Activated CD8-positive, alpha-beta memory T cell treated with anti-CD3 and anti-CD28 coated beads for 4 hours (primary cell): ENCODE data around the gene KCNK1.

Experiments
- DNase-seq, 2 donors: peaks; one replicate each; pipeline ENCODE4 v3.0.0-alpha.2; 2020; ENCODE audit warnings: low read depth in 2 of 2

Gene KCNK1

DNA sequence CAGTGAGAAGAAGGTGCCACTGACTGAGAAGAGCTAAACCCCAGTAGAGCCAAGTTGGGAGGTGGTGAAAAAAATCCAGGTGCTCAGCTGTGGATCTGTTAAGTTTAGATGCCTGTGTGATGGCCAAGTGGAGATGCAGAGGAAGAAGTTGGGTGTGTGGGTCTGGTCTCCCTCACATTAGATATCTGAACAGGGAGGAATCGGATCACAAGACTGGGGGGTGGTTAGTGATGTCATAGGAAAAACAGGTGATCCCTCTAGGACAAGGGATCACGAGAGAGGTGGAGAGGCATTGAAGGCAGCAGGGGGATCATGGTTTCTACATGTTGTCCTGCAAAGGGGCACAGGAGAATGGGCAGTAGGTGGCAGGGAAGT lies 22.6 kb downstream of the KCNK1 start:
- no peak for DNase-seq

DNA sequence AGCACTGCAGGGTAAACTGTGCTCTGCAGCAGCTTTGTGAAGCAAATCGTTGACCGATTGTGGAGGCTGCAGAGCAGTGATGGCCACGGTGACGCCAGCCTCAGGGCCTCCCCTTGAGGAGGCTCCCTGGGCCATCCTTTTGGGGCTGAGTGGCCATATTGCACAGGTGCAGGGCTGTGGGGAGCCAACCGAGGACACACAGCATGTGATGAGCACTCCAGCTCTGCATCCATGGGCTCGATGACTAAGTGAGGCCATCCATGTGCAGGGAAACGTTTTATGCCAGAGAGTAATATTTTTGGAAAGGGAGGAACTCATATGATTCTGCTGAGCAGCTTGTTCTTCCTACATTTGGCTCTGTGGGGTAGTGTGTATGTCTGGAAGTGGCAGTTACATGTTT lies 24.6 kb downstream of the KCNK1 start:
- no peak for DNase-seq

DNA sequence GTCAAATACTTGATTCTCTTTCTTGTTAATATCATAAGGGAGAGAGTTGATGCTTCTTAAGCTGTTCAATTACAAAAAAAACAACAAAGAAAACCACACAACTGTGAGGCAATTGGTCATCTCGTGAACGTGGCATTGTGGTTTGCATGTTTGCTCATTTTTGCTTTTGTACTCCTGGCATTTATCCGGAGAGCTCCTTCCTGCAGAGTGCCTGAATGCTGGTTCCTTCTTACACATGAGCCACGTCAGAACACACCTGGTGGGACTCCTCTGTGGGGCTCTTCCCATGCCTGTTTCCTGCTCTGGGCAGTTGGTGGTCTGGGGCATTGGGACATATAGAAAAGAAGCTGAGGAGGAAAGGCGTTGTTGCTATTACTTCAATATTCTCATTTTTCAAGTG lies 25.7 kb downstream of the KCNK1 start:
- DNase-seq, result no peak

DNA sequence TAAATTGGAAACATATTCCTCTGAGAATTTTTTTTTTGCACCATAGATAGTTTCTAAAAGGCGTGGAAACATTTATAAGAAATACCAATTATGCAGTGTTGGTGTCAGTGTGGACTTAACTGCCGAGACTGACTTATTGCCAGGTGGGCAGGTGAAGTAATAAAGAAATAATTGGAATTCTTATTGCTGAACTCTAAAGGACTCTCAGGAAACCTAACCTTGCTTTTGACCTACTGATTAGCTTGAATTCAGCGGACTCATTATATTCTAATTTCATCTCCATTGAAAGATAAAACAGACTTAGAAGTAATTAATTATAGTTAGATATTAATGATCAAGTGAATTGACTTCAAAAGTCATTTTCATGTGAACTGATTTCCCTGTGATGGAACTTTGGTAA lies 26.3 kb downstream of the KCNK1 start:
- DNase-seq, result no peak

DNA sequence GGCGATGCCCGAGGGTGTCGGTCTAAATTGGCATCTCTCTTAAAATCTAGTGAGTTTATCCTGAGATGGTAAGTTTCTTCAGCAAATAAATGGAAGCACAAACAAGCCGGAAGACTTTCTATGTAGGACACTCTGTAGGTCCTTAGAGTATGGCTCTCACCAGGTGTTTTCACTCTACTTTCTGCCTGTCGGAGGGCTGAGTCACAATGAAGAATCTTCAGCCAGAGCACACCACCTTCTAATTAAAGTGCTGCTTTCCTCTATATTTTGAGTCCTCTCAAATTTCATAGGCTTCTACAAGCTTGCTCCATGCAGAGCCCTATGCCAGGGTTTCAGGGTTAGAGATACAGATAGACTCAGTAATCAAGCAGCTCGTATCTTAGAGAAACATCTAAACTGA lies 27.1 kb downstream of the KCNK1 start:
- DNase-seq, result no peak

DNA sequence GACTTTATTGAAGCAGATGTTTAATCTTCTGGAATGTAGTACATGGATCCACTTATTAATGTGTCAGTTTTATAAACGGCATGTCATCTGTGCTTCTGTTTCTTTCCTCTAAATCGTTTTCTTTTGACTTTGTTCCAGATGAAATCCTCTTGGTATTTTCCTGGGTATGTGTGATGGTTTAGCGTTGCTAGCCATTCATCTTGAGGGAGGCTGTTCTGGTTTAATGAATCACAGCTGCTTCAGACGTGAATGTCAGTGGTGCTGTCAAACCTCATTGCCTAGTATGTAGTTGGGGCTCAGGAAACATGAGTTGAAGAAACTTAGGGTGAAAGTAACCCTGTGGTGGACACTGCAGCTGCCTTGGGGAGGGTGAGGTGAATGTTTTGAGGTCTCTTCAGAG lies 33.2 kb downstream of the KCNK1 start:
- DNase-seq, result no peak

DNA sequence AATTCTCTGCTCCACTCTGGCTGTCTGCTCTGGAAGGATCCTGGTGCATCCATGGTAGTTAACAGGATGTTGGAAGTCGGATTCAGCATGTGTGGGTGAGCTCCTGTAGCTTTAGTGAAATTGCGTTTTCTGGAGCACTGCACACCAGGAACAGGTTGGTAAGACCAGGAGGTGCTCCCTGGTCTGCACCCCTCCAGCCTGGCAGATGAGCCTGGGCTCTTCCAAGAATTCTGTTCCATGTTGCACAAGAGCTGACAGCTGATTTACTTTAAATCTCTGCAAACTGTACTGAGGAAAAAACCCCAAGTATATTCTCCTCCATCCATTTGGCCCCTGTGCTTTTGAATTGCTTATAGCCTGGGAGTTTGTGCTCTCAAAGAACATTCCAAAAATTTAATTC lies 33.7 kb downstream of the KCNK1 start:
- DNase-seq, result no peak

DNA sequence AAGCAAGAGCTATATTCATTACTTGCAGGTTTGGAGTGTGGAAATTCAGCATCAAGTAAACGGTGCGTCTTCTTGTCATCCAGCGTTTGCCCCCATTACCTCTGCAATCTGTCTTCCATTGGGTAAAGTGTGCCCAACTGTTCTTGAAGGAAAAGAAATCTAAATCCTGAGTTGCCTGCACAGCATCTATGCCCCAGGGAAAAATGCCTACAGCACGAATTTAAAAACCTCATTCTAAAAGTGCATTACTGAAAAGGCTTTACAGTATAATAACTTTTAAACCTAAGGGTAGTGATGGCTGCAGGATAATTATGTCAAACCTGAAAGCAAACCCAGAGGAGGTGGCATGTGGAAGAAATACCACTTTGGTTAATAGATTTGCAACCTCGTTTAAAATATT lies 37.2 kb downstream of the KCNK1 start:
- no peak for DNase-seq

DNA sequence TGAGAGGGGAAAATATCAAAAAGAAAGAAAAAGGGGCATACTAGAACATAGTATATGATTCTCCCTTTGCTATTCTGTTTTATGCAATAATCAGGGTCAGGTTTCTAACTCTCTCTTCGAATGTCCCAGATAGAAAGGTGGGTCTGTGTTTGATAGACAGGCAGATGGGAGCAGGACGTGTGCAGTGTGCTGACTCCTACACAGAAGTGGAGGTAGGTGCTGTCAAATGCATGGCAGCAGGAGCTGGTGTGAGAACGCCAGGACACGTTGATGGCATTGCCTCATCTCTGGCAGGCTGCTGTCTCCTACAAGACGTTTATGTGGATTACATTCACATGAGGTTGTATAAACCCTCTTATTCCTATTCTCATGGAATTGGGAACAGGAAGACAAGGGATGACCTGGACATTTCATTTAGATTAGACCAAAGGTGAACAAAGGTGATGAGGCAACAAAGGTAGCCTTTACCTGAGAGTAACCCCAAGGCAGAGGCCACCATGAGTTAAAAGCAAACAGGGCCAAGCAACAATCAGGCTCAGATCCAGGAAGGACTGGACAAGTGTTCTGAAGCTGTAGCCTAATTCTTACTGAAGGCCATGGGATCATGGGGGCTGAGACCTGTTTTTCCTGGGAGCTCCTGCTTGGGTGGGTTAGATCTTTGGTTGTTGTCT lies 37.8 kb downstream of the KCNK1 start:
- no peak for DNase-seq

DNA sequence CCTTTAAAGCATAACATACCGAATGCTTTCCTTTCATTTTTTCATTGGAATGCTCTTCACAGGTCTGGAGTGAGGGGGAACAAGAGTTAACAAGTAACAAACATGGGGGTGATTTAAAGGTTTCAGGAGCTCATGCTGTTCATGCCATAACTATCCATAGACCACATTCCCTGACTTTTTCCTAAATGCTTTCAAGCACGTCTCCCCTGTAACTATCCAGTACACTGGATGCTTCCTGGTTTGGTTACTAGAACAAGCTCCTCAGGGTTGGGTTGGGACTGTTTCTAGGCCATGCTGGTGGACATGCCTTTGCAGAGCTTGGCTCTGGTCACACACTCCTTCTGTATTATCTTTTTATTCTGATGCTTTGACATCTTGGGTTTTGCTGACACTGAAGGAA lies 38.6 kb downstream of the KCNK1 start:
- DNase-seq, result no peak

DNA sequence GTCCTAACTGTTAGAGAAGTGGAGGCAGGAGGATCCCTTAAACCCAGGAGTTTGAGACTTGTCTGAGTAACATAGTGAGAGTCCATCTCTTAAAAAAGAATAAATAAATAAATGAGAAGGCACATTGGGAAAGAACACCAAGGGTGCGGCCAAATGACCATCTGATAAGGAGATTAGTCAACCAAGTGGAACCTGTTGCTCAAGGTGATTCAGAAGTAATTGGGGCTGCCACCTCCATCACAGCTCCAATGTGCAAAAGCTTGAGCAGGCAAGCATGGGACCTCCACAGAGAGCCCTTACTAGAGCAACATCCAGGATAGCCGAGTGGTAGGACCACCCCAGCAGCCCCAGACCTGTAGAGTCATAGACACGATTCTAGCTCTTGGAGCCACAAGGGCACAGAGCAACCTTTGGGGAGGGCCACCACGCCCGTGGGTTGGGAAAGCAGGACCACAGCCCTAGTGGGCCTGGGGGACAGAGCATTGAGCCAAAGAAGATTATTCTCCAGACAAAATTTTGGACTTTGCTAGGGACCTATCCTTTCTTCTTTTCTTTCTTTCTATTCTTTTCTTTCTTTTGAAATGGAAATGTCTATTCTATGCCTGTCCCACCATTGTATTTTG lies 40.9 kb downstream of the KCNK1 start:
- no peak for DNase-seq

DNA sequence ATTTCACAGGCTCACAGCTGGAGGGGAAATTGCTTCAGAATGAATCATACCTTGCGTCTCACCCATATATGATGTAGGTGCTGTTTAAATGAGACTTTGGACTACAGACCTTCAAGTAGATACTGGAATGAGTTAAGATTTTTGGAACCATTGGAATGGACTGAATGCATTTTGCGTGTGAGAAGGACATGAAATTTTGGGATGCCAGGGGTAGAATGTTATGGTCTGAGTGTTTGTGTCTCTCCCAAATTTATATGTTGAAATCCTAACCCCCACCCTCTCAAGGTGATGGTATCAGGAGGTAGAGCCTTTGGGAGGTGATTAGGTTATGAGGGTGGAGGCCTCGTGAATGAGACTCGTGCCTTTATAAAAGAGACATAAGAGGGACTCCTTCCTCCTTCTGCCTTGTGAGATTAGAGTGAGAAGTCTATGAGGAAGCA lies 41.4 kb downstream of the KCNK1 start:
- DNase-seq, result no peak

DNA sequence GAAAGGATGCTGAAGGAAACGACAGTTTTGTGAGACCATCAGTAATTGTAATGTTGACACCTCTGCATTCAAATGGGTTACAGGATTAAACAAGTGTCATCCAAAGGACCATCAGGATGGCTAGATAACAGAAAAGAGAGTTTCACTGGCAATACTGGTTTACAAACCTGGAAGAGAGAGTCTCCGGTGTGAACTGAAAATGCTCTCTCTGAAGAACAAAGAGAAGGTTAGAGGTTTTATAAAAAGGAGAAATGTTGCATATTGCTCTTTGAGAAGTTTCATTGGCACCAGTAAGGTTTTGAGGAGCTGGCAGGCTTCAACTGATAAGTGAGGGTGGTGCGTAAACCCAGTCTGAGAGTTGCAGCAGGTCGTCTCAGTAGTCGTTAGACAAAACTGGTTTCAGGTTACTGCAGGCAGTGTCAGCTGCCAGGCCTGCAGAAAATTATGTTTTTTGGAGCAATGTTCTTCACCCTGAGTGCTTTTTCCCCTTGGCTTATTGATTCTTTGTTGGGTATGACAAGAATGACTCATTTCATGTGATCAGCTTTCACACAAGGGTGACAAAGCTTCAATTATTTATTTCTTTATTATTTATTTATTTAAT lies 42.2 kb downstream of the KCNK1 start:
- no peak for DNase-seq

DNA sequence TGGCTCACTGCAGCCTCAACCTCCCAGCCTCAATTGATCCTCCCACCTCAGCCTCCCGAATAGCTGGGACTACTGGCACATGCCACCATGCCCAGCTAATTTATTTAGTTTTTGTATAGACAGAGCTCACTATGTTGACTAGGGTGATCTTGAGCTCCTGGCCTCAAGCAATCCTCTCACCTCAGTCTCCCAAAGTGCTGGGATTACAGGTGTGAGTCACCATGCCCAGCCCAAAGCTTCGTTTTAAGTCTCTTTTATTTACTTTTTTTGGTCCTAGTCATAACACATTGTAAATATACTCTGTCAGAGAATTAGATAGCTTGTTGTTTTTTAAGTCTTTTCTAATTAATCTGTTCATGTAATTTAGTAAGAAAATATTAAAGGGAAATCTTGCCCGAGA lies 42.8 kb downstream of the KCNK1 start:
- no peak for DNase-seq

DNA sequence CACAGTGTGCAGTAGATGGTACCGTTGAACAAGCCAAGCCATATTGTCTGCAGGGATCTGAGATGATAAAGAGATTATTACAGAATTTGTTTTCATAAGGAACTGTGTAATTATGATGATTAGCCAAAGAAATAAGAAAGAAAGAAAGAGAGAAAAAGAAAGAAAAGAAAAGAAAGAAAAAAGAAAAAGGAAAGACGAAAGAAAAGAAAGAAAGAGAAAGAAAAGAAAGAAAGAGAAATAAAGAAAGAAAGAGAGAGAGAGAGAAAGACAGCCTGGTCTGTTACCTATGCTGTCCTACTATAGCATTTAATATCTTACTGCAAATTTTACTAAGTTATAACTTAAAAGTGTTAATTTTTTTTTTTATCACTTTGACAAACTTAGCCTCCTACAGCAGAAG lies 43.6 kb downstream of the KCNK1 start:
- no peak for DNase-seq

DNA sequence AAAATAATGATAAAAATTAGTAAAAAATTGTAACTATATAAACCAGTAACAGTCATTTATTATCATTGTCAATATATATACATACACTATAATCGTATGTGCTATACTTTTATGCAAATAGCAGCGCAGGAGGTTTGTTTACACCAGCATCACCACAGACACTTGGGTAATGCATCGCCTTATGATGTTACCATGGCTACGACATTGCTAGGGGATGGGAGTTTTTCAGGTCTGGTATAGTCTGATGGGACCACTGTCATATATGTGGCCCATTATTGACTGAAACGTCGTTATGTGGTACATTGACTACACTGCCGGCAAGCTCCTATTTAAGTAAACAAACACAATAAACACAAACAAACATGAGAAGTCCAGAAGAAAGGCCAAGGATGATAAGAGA lies 45.6 kb downstream of the KCNK1 start:
- no peak for DNase-seq

DNA sequence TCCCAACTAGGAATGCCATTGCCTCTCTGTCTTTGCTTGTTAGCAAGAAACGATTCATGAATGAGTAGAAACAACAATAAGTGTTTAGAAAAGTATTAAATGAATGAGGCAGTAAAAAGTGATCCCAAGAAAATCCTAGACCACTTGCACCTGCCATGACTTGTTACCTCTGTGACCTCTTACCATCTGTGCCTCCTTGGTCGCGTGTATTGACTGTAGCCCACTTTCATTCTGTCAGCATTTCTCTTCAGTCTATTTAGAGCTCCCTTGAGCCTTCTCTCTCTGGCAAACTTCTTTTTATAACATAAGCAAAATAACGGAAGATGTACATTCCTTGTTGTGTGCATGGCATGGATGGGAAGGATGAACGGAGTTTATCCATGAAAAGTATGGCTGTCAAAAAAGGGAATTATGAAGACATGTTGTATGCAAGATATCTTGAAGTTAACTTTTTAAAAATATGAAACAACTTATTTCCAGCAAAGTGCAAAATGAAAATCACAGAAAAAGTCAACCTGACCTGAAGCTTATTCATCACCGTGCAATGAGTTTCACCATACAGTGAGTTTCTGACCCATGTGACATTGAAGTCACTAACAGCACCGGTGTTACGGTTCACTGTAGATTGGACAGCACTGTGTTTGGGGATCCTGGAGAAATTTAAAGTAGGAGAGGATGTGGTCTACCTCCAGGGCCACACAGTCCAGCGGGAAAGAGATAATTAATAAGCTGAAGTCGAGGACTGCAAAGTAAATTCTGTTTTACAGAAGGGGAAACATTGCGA lies 47.7 kb downstream of the KCNK1 start:
- DNase-seq, result no peak

DNA sequence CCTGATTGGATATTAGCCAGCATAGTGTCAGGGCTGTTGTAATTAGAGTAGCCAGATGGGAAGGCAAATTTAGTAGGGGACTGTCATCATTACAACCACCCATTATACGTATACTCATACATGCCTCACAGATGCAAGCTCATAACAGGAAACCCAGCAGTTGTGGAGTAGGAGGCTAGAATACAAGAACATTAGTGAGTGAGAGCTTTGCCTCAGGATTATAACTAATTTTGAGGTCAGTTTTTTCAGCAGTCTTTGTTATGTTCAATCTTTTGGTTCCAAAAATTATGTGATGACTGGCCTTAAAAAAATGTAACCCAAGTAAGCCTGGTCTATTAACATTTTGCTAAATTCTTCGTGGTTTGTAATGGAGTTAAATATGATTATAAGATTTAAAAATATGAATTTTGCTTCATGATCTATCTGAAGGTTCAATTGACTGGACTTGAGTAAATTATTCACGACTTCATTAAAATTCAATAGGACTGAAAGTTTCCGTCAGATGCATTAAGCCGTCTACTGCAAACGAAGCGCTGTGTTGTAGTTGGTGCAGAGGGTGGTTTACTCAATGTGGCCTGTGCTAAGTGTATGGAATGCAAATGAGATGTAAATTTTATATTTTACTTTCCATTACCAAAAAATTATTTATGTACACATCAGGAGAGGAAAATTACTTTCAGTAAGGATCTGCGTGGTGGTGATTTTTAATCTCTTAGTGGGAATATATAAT lies 48.8 kb downstream of the KCNK1 start:
- DNase-seq, result no peak

DNA sequence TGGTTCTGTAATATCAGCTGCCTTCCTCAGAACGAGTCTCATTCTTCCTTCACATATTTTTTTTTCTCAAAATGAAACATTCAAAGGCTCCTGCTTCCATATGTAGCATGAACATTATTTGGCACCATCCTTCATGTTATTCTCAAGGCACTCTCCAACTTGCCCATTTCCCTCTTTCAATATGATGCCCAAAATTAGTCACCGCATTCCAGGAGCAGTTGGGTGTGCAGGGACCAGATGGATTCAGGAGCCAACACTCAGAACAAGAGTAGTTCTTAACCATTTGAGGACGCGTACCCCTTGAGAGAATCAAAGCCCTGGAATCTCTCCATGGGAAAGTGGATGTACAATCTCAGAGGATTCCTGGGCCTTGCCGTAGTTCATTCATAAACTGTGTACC lies 50.3 kb downstream of the KCNK1 start:
- no peak for DNase-seq

DNA sequence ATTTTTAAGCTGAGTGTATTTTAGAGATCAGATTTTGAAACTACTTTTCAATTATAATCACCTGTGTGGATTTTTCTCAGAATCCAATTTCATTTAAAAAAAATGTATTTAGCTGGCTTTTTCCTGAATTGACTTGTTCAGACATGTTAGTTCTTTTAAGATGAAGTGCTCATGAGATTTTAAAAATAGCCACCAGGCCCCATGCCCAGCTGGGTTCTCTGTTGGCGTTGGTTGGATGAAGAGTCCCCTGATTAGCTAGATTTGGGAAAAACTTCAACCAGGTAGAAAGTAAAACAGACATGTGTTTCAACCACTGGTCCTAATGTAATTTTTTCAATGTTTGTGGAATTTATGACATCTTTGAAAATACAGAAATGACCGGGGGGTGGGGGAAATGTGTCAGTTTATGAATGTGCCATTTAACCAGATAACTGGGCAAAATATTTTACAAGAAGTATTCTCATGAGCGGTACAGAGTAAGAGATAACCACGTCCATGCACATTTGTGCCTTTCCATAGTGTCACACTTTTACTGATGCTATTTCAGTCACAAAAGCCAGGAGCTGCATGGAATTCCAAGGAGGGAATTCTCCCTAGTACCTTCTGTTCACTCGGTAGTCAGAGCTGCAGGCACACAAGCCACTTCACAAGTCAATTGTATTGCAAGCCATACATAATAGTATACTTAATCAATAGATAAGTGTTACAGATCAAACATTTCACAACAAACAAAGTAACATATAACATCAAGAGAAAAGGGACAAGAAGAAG lies 51.1 kb downstream of the KCNK1 start:
- no peak for DNase-seq

DNA sequence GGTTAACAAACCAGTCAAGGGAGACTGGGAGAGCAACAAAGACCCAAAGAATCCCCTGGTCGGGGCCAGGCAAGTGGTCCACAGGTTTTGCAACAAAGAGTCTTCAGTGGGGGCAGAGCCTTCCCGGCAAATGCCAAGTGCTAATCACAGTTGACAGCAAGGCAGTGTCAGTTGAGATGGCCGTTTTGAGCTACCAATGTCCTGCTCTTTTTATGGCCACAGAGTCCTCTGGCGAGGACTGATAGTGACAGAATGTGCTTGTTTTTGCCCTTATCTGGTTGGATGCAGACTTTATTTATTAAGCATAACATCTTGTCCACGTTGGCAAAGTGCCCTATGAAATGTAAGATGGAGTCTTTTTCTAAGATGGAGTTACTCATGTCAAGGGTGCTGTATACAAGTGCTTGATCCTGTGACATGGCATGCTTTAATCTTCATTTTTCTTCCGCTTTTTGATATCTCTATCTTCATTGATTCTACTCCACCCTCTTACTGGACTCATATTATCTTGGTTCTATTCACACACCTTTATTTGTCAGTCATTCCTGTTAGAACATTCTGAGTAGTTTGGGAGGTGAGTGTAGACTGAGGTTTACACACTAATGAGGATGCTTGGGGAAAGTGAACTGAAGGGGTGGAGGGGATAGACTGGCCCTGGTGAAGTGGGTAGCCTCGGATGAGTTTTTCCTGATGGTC lies 51.8 kb downstream of the KCNK1 start:
- no peak for DNase-seq
